Measurements from ENCODE around the gene ACTL10.

GRCh38 chr20:33687370-33687915 lies 20.7 kb downstream of the ACTL10 start:
- TF ChIP-seq, protein P1, sequence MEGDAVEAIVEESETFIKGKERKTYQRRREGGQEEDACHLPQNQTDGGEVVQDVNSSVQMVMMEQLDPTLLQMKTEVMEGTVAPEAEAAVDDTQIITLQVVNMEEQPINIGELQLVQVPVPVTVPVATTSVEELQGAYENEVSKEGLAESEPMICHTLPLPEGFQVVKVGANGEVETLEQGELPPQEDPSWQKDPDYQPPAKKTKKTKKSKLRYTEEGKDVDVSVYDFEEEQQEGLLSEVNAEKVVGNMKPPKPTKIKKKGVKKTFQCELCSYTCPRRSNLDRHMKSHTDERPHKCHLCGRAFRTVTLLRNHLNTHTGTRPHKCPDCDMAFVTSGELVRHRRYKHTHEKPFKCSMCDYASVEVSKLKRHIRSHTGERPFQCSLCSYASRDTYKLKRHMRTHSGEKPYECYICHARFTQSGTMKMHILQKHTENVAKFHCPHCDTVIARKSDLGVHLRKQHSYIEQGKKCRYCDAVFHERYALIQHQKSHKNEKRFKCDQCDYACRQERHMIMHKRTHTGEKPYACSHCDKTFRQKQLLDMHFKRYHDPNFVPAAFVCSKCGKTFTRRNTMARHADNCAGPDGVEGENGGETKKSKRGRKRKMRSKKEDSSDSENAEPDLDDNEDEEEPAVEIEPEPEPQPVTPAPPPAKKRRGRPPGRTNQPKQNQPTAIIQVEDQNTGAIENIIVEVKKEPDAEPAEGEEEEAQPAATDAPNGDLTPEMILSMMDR (IDR thresholded peaks at IDR 0.05; ENCODE audit: insufficient read depth, low read depth, low read length): no peak
- no peak for TF ChIP-seq EZH2 (IDR thresholded peaks at IDR 0.05; ENCODE audit: insufficient read depth, low read length)

Measured in astrocyte (in vitro differentiated cells and primary cell).